HG03432 (cell line): ENCODE data around the gene NDUFS7.

ENCODE experiments used
- ATAC-seq: cut with Tn5 transposase; IDR thresholded peaks from one replicate; pipeline ENCODE4 v1.9.1; 2021; ENCODE audit warnings: mild to moderate bottlenecking, moderate library complexity; ENCODE audit not compliant: unreplicated experiment

Gene NDUFS7

GRCh38 chr19:1384478-1385110 is 887 bp downstream of the NDUFS7 start:
- ATAC-seq: no peak

GRCh38 chr19:1385816-1386215 is 2.1 kb downstream of the NDUFS7 start:
- no peak for ATAC-seq

- ATAC-seq: no peak
Observed at GRCh38 chr19:1386945-1387683, 3.4 kb downstream of the NDUFS7 start.

GRCh38 chr19:1387684-1388636 is 4.3 kb downstream of the NDUFS7 start:
- no peak for ATAC-seq

- ATAC-seq: no peak
Observed at GRCh38 chr19:1388637-1389026, 4.9 kb downstream of the NDUFS7 start.

GRCh38 chr19:1389033-1389940 is 5.6 kb downstream of the NDUFS7 start:
- ATAC-seq: no peak

GRCh38 chr19:1390890-1391423 is 7.2 kb downstream of the NDUFS7 start:
- ATAC-seq: no peak

- ATAC-seq: no peak
Observed at GRCh38 chr19:1392407-1392806, 8.7 kb downstream of the NDUFS7 start.

- ATAC-seq: no peak
Observed at GRCh38 chr19:1392939-1393530, 9.3 kb downstream of the NDUFS7 start.

GRCh38 chr19:1393841-1394240 is 10.1 kb downstream of the NDUFS7 start:
- ATAC-seq: no peak

GRCh38 chr19:1394252-1395193 is 10.8 kb downstream of the NDUFS7 start:
- no peak for ATAC-seq

GRCh38 chr19:1395194-1396018 is 11.7 kb downstream of the NDUFS7 start:
- ATAC-seq: no peak

- no peak for ATAC-seq
Observed at GRCh38 chr19:1396019-1396767, 12.5 kb downstream of the NDUFS7 start.

- ATAC-seq: no peak
Observed at GRCh38 chr19:1396768-1397679, 13.3 kb downstream of the NDUFS7 start.

- ATAC-seq: no peak
Observed at GRCh38 chr19:1397838-1398237, 14.1 kb downstream of the NDUFS7 start.

GRCh38 chr19:1399079-1399478 is 15.4 kb downstream of the NDUFS7 start:
- ATAC-seq: no peak
